LNCAP (cell line): ENCODE data around the gene USP17L13.
"Not testable (repeated sequence)": the region's sequence is repeated elsewhere in the genome, so short reads cannot be mapped to it uniquely, and the experiment has no call there.

Experiments used
- CTCF ChIP-seq: fragments of 450-650 bp; IDR thresholded peaks from 2 replicates; pipeline ENCODE4 v1.5.1; 2017; ENCODE audit warnings: mild to moderate bottlenecking

USP17L13 gene

GRCh38 chr4:9253078-9253477 is 28.4 kb downstream of the USP17L13 start, which contains the start of gene USP17L19:
Gene USP17L19, plus strand, starts transcription at chr4:9253378. Its CDS starts 0 bp downstream, at chr4:9253378.
- TF ChIP-seq CTCF: not testable (repeated sequence)

GRCh38 chr4:9257824-9258223 is 33.1 kb downstream of the USP17L13 start, which contains the start of gene USP17L20:
Gene USP17L20, plus strand, starts transcription at chr4:9258124. Its CDS starts 0 bp downstream, at chr4:9258124.
- not testable (repeated sequence) for TF ChIP-seq CTCF

GRCh38 chr4:9262572-9262971 is 37.9 kb downstream of the USP17L13 start, which contains the start of gene USP17L21:
Gene USP17L21, plus strand, starts transcription at chr4:9262872. Its CDS starts 0 bp downstream, at chr4:9262872.
- not testable (repeated sequence) for TF ChIP-seq CTCF

GRCh38 chr4:9267319-9267718 is 42.6 kb downstream of the USP17L13 start, which contains the start of gene USP17L22:
Gene USP17L22, plus strand, starts transcription at chr4:9267619. Its CDS starts 0 bp downstream, at chr4:9267619.
- not testable (repeated sequence) for TF ChIP-seq CTCF
